ENCODE results near the gene TMC5. TPM values are rescaled to one million over a fixed set of nuclear protein-coding genes. Genes with fewer than 3 reads are reported as not detected.

Gene TMC5
- total and polyA plus RNA-seq, 2 donors (not counting 3 experiments of a cell fraction or from before 2014, with no cell fraction given), result not detected

DNA sequence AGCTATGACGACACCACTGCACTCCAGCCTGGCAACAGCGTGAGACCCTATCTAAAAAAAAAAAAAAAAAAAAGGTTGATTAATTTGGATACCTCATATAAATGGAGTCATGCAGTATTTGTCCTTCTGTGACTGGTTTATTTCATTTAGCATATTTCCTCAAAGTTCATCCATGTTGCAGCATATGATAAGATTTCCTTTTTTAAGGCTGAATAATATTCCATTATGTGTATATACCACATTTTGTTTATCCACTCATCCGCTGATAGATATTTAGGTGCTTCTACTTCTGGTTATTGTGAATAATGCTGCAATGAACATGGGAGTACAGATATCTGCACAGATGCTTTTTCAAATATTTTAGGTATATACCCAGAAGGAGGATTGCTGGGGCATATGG is 43.3 kb upstream of the TMC5 start:
- H4K20me1 ChIP-seq (replicated peaks; ENCODE audit: control insufficient read depth, extremely low read depth, insufficient read depth, low read length), result no peaks in the 10 kb centered on the region
- TF ChIP-seq POLR2AphosphoS5 (IDR thresholded peaks at IDR 0.05; ENCODE audit: insufficient read depth, low read depth, low read length) (no peak), JUN (IDR thresholded peaks at IDR 0.05; ENCODE audit: borderline replicate concordance, insufficient read depth, insufficient read length, low read depth) (no peak), MYC (IDR thresholded peaks at IDR 0.05; ENCODE audit: low read depth, low read length) (no peak), FOS (IDR thresholded peaks at IDR 0.05; ENCODE audit: borderline replicate concordance, insufficient read depth, low read length) (no peak), POLR2A (IDR thresholded peaks at IDR 0.05; ENCODE audit: low read depth, low read length) (no peak), EZH2 (IDR thresholded peaks at IDR 0.05; ENCODE audit: borderline replicate concordance, low read depth, low read length, severe bottlenecking) (no peak), GATA2 (IDR thresholded peaks at IDR 0.05; ENCODE audit: insufficient read depth, insufficient read length, low read depth, low read length) (no peak)
- TF ChIP-seq, protein P1, sequence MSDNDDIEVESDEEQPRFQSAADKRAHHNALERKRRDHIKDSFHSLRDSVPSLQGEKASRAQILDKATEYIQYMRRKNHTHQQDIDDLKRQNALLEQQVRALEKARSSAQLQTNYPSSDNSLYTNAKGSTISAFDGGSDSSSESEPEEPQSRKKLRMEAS (IDR thresholded peaks at IDR 0.05; ENCODE audit: insufficient read depth, insufficient read length), result no peak
- TF ChIP-seq, protein P2, sequence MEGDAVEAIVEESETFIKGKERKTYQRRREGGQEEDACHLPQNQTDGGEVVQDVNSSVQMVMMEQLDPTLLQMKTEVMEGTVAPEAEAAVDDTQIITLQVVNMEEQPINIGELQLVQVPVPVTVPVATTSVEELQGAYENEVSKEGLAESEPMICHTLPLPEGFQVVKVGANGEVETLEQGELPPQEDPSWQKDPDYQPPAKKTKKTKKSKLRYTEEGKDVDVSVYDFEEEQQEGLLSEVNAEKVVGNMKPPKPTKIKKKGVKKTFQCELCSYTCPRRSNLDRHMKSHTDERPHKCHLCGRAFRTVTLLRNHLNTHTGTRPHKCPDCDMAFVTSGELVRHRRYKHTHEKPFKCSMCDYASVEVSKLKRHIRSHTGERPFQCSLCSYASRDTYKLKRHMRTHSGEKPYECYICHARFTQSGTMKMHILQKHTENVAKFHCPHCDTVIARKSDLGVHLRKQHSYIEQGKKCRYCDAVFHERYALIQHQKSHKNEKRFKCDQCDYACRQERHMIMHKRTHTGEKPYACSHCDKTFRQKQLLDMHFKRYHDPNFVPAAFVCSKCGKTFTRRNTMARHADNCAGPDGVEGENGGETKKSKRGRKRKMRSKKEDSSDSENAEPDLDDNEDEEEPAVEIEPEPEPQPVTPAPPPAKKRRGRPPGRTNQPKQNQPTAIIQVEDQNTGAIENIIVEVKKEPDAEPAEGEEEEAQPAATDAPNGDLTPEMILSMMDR (IDR thresholded peaks at IDR 0.05; ENCODE audit: extremely low read depth in 1 of 2, insufficient read depth in 1 of 2, low read depth in 1 of 2, low read length in 2 of 2), result no peak
- H3K4me3 ChIP-seq (replicated peaks in 1 of 3; ENCODE audit: insufficient read depth in 1 of 3, low read depth in 1 of 3, low read length in 3 of 3), result no peak overlapping the region
- H3K79me2 ChIP-seq (ENCODE audit: control insufficient read depth, insufficient read depth, low read length), result no peaks in the 10 kb centered on the region
- H2AFZ ChIP-seq (ENCODE audit: low read depth, low read length), result no peak overlapping the region
- DNase-seq (ENCODE audit: low read depth, low spot score) (no peak), FAIRE-seq (no peak)
- no peaks in the 10 kb centered on the region for H3K36me3 ChIP-seq (ENCODE audit: control insufficient read depth in 2 of 2, extremely low read depth in 1 of 2, insufficient read depth in 2 of 2, low read length in 2 of 2)
- H3K9me3 ChIP-seq (replicated peaks; ENCODE audit: control insufficient read depth, insufficient read depth, low read length), result no peaks in the 10 kb centered on the region
- intact Hi-C loops (cut with micrococcal nuclease), result no loop called here
- H3K4me1 ChIP-seq (ENCODE audit: control insufficient read depth, extremely low read depth, insufficient read depth, low read length), result no peaks in the 10 kb centered on the region
- dilution Hi-C loops (cut with MboI; ENCODE audit: extremely low pct_ligation_motif_present, low sequenced_read_pairs), result no loop called here
- H3K27ac ChIP-seq (ENCODE audit: insufficient read depth, low read depth, low read length), result no peak overlapping the region
- H3K9me1 ChIP-seq (replicated peaks; ENCODE audit: control insufficient read depth, extremely low read depth, insufficient read depth, low read length), result no peaks in the 10 kb centered on the region
- ChIA-PET CTCF (interaction anchor here (1.0 to 4.0 kb wide), 3 partner anchors 194 to 391 kb away, joined by 3 to 28 read pairs (median 7); partner anchors contain the start of gene TMC7), POLR2A (no interaction called here)
- BruUV-seq (replicated peaks), result no TSS peak
- no peak overlapping the region for H3K4me2 ChIP-seq (ENCODE audit: insufficient read depth, low read length)
- H3K9ac ChIP-seq (replicated peaks; ENCODE audit: extremely low read depth, insufficient read depth, low read length), result no peak overlapping the region
- H3K27me3 ChIP-seq (ENCODE audit: control insufficient read depth in 2 of 2, insufficient read depth in 2 of 2, low read length in 2 of 2), result peaks cover 0 to 3% of the 10 kb centered on the region in 2 experiments
